ENCODE results near the gene SPTBN5.

- TF ChIP-seq CTCF (IDR thresholded peaks at IDR 0.05), result no peak
- TF ChIP-seq POLR2A (IDR thresholded peaks at IDR 0.05), result no peak
Measured at GRCh38 chr15:41926185-41927056, 32.6 kb upstream of the SPTBN5 start.
